ENCODE data around the gene EFNA3.

Gene EFNA3

GRCh38 chr1:155079487-155080311, 1.1 kb downstream of the EFNA3 start:
- DNase-seq (ENCODE audit: low spot score): no peak
- H3K27ac ChIP-seq: no peak overlapping the region
- H3K4me3 ChIP-seq: peak overlapping the region; percentile 68
- TF ChIP-seq, protein P1, sequence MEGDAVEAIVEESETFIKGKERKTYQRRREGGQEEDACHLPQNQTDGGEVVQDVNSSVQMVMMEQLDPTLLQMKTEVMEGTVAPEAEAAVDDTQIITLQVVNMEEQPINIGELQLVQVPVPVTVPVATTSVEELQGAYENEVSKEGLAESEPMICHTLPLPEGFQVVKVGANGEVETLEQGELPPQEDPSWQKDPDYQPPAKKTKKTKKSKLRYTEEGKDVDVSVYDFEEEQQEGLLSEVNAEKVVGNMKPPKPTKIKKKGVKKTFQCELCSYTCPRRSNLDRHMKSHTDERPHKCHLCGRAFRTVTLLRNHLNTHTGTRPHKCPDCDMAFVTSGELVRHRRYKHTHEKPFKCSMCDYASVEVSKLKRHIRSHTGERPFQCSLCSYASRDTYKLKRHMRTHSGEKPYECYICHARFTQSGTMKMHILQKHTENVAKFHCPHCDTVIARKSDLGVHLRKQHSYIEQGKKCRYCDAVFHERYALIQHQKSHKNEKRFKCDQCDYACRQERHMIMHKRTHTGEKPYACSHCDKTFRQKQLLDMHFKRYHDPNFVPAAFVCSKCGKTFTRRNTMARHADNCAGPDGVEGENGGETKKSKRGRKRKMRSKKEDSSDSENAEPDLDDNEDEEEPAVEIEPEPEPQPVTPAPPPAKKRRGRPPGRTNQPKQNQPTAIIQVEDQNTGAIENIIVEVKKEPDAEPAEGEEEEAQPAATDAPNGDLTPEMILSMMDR (IDR thresholded peaks at IDR 0.05): no peak

DNA sequence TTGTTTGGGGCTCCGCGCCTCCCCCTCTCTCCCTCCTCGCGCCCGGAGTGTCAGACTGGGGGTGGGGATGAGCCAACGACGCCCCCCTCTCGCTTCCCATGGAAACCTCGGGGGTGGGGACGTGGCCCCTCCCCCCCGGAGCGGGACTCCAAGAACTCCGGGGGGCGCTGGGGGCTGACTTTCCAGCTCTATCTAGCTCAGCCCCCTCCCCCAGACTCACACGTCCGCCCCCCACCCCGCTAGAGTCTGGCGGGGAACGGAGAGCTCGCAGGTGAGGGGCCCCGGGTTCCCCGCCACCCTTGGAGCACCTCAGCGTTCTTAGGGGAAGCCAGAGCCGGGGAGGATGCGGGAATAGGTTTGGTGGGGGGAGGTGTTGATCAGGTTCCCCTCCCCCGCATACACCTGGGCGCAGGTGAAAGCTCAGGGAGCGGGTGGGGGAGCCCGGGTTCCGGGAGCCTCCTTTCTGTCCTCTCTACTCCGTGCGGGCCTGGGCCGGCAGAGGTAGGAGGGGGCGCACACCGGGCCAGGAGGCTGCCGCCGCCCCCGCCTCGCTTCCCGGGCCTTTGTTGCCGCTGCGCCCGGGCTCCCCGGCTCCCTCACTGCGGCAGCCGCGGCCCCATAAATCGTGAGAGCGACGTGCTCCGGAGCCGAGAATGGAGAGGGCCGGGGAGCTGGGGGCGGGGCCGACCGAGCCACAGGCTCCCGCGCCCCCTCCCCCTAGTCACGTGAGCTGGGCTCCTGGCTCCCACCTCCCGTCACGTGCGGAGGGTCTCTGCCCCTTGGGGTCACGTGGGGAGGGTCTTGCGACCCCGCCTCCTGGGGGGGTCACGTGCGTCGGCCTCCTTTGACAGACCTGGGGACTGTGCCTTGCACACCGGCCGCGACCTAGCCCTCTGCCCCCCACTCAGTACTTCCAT, 1.9 kb downstream of the EFNA3 start:
- no peak for DNase-seq (ENCODE audit: low spot score)
- H3K27ac ChIP-seq: no peak overlapping the region
- TF ChIP-seq, protein P1 (IDR thresholded peaks at IDR 0.05): no peak
- H3K4me3 ChIP-seq: peak overlapping the region; percentile 68

GRCh38 chr1:155081472-155082300, 3.0 kb downstream of the EFNA3 start:
- TF ChIP-seq, protein P1 (IDR thresholded peaks at IDR 0.05): no peak
- H3K27ac ChIP-seq: no peak overlapping the region
- peak; percentile 64 for DNase-seq (ENCODE audit: low spot score)

GRCh38 chr1:155082301-155083051, 3.8 kb downstream of the EFNA3 start:
- no peak overlapping the region for H3K27ac ChIP-seq
- TF ChIP-seq, protein P1 (IDR thresholded peaks at IDR 0.05): no peak
- peak overlapping the region; percentile 68 for H3K4me3 ChIP-seq
- no peak for DNase-seq (ENCODE audit: low spot score)

More at GRCh38 chr1:155081472-155082300, 3.0 kb downstream of the EFNA3 start:
- peak overlapping the region; percentile 68 for H3K4me3 ChIP-seq

- TF ChIP-seq, protein P1 (IDR thresholded peaks at IDR 0.05): no peak
- H3K4me3 ChIP-seq: peak overlapping the region; percentile 68
- no peak overlapping the region for H3K27ac ChIP-seq
- no peak for DNase-seq (ENCODE audit: low spot score)
Measured at GRCh38 chr1:155083052-155083541, 4.5 kb downstream of the EFNA3 start.

Measured in coronary artery (tissue), 2 donors.